Progenitor cell of endocrine pancreas (in vitro differentiated cells): ENCODE data around the gene TUBA3E. TPM values are rescaled to one million over a fixed set of nuclear protein-coding genes. Genes with fewer than 3 reads are reported as not detected.
A peak's percentile ranks its signal among the peaks of the same experiment; 100 is the strongest.
"Not testable (repeated sequence)": the region's sequence is repeated elsewhere in the genome, so short reads cannot be mapped to it uniquely, and the experiment has no call there.

ENCODE experiments used
- DNase-seq: peaks from one replicate; pipeline ENCODE4 v3.0.0; 2021; ENCODE audit warnings: low spot score; ENCODE audit not compliant: unreplicated experiment
- H3K27ac Mint-ChIP-seq: 2 replicates; pipeline ENCODE4 v1.8.0; 2021; ENCODE audit warnings: mild to moderate bottlenecking, moderate library complexity, mixed read lengths
- H3K27me3 Mint-ChIP-seq: 2 replicates; pipeline ENCODE4 v1.8.0; 2021; ENCODE audit warnings: mixed read lengths
- H3K36me3 Mint-ChIP-seq: 2 replicates; pipeline ENCODE4 v1.8.0; 2022; ENCODE audit warnings: mixed read lengths; ENCODE audit not compliant: insufficient read depth
- H3K4me1 Mint-ChIP-seq: 2 replicates; pipeline ENCODE4 v1.8.0; 2021; ENCODE audit warnings: low read depth, mixed read lengths
- H3K4me3 Mint-ChIP-seq: 2 replicates; pipeline ENCODE4 v1.8.0; 2021; ENCODE audit warnings: low read depth, mild to moderate bottlenecking, moderate library complexity, mixed read lengths
- H3K9me3 Mint-ChIP-seq: 2 replicates; pipeline ENCODE4 v1.8.0; 2021; ENCODE audit warnings: low read depth, mixed read lengths
- total RNA-seq: library from RNA; stranded (reverse); gene quantifications from 2 replicates; pipeline ENCODE4 v1.2.1, GENCODE V29; 2021
- TF ChIP-seq, protein P1 (sequence below): fragments of 200-600 bp; sonication (generic); IDR thresholded peaks from one replicate; pipeline ENCODE4 v1.5.0; 2021; ENCODE audit warnings: antibody characterized with exemption, mild to moderate bottlenecking; ENCODE audit not compliant: unreplicated experiment

TUBA3E gene
- total RNA-seq, 1 donor from 2014 or later, result not detected

DNA sequence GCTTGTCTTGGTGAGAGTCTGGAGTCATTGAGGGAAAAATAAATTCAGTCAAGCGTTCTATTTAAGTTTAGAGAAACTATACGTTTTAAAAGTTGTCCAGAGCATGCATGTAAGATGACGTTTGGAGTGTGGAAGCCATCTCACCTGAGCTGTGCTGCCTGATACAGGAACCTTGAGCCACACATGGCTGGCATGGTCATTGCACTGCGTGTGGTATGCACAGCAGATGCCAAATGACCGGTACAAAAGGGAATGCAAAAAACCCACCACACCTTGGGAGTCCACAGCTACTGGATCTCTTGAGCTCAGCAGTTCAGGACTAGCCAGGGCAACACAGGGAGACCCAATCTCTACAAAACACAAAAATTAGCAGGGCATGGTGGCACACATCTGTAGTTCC lies 11.8 kb downstream of the TUBA3E start:
- no peak overlapping the region for H3K4me3 Mint-ChIP-seq
- peaks cover 12% of the 10 kb centered on the region for H3K4me1 Mint-ChIP-seq
- DNase-seq, result no peak
- no peaks in the 10 kb centered on the region for H3K9me3 Mint-ChIP-seq
- H3K27ac Mint-ChIP-seq, result no peak overlapping the region
- H3K36me3 Mint-ChIP-seq, result no peaks in the 10 kb centered on the region
- TF ChIP-seq, protein P1, sequence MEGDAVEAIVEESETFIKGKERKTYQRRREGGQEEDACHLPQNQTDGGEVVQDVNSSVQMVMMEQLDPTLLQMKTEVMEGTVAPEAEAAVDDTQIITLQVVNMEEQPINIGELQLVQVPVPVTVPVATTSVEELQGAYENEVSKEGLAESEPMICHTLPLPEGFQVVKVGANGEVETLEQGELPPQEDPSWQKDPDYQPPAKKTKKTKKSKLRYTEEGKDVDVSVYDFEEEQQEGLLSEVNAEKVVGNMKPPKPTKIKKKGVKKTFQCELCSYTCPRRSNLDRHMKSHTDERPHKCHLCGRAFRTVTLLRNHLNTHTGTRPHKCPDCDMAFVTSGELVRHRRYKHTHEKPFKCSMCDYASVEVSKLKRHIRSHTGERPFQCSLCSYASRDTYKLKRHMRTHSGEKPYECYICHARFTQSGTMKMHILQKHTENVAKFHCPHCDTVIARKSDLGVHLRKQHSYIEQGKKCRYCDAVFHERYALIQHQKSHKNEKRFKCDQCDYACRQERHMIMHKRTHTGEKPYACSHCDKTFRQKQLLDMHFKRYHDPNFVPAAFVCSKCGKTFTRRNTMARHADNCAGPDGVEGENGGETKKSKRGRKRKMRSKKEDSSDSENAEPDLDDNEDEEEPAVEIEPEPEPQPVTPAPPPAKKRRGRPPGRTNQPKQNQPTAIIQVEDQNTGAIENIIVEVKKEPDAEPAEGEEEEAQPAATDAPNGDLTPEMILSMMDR, result no peak
- H3K27me3 Mint-ChIP-seq, result no peaks in the 10 kb centered on the region

DNA sequence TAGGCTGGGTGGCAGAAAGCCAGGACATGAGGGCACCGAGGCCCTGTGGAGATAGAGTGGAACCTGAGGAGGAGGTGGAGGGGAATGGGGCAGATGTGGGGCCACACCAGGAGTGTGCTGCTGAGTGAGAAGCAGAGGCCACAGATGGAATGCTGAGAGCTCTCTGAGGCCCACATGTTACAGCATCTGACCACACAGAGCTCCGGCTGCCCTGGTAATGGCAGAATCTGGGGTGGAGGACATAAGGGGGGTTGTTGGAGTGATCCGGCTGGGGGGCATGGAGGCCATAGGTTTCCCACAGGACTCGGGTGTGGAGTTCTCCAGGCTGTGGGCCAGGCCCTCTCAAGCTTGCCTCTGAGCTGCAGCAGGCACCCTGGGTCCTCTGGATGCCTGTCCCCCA lies 12.3 kb downstream of the TUBA3E start:
- Mint-ChIP-seq H3K27me3 (no peaks in the 10 kb centered on the region), H3K36me3 (no peaks in the 10 kb centered on the region), H3K27ac (no peak overlapping the region), H3K9me3 (no peaks in the 10 kb centered on the region), H3K4me1 (peaks cover 13% of the 10 kb centered on the region), H3K4me3 (no peak overlapping the region)
- TF ChIP-seq, protein P1, result no peak
- DNase-seq, result no peak

DNA sequence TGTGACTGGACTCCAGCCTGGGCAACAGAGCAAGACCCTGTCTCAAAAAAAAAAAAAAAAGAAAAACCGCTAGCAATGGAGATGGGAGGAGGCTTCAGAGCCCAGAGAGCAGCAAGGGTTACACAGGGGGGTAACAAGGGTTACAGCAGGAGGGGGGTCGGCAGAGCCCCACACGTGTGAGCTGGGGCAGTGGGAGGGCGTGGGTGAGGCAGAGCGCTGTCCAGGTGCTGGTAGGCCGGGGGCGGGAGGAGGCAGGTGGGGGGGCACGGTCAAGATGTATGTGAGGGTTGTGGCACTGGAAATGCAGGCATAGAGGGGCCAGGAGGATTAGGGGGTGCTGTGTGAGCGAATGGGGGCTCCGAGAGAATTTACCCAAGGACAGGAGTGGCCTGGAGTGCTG lies 12.8 kb downstream of the TUBA3E start:
- TF ChIP-seq, protein P1, result no peak
- H3K4me3 Mint-ChIP-seq, result no peak overlapping the region
- peaks cover 16% of the 10 kb centered on the region for H3K4me1 Mint-ChIP-seq
- H3K27me3 Mint-ChIP-seq, result no peaks in the 10 kb centered on the region
- H3K27ac Mint-ChIP-seq, result no peak overlapping the region
- H3K9me3 Mint-ChIP-seq, result no peaks in the 10 kb centered on the region
- no peak for DNase-seq
- no peaks in the 10 kb centered on the region for H3K36me3 Mint-ChIP-seq

DNA sequence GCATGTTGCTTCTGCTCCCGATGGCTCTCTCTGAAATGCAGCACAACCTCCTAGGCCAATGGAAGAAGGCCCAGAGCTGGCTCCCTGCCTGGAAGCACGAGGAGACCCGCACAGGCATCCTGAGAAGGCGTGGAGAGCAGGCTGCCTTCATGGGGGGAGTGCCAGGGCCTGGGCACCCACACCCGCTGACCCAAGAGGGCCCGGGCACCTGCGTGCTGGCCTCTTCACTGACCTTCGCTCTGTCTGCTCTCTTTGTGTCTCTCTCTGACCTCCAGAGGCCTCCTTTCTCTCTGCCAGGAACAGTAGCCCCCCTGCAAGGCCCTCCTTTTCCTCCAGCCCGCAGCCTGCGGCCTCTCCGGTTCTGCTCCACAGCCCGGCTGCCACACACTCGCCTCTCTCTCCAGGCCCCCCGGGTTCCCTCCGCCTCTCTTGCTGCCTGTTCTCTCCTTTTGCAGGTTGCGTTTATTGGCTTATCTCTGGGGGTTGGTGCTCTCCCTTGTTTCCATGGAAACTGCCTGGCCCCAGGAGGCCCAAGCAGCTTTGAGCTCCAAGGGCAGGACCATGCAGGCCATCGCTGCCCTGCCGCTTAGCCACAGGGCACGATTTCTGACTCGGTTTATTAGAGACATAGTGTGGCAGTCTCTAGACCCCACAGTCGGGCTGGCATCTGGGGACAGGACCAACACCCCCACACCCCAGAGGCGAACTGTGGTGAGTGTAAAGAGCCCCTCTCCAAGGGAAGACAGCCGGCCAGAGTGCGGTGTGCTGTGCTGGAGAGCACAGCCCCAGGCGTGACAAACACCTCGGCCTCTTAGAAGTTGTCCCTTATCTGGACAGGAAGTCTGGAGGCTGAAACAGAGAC lies 14.5 kb downstream of the TUBA3E start:
- Mint-ChIP-seq H3K4me1 (peaks cover 16% of the 10 kb centered on the region), H3K36me3 (no peaks in the 10 kb centered on the region), H3K27ac (peak overlapping the region; percentile 60), H3K4me3 (peak overlapping the region; percentile 73), H3K27me3 (no peaks in the 10 kb centered on the region), H3K9me3 (no peaks in the 10 kb centered on the region)
- TF ChIP-seq, protein P1, result no peak
- DNase-seq, result no peak

DNA sequence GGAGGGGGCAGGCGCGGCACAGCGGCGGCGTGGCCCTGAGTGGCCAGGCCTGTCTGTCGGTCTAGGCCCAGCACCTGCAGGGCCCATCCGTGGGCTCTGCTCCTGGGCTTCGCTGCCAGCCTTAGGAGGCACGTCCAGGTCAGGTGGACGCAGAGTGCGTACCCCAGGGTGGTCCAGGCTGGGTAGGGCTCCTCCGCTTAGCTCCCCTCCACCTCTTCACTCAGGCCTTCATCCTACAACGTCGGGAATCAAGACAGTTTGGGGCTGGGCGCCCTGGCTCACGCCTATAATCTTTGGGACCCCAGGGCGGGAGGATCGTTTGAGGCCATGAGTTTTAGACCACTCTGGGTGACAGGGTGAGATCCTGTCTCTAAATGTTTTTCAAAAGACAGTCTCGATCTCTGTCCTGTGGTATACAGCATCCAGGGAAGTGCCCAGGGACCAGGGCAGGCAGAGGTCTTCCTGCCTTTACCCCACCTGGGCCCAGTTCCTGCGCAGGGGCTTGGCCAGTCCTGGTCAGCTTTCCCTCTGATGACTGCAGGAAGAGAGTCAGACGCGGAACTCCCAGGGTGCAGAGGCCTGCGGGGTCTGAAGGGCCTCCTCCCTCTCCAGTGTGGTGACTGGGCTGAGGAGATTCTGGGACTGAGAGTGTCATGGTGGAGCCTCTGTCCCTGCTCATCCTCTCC lies 15.3 kb downstream of the TUBA3E start:
- not testable (repeated sequence) for H3K36me3 Mint-ChIP-seq
- H3K27ac Mint-ChIP-seq, result peak overlapping the region; percentile 37

More for the DNA sequence above, 15.3 kb downstream of the TUBA3E start:
- DNase-seq, H3K27me3 Mint-ChIP-seq, H3K9me3 Mint-ChIP-seq: not testable (repeated sequence)
- Mint-ChIP-seq H3K4me3 (peak overlapping the region; percentile 73), H3K4me1 (peaks cover 16% of the 10 kb centered on the region)
